Amygdala (tissue), 56 donors: ENCODE measurements around the gene SEMA4C.
"Not testable (repeated sequence)": the region's sequence is repeated elsewhere in the genome, so short reads cannot be mapped to it uniquely, and the experiment has no call there.

Source experiments
- DNase-seq, 56 donors: peaks; one replicate each; lab custom pipeline; 2025; lab: John Stamatoyannopoulos, UW

SEMA4C gene

GRCh38 chr2:96898641-96899412 lies 28.9 kb upstream of the SEMA4C start:
- no peak for DNase-seq

GRCh38 chr2:96898135-96898505 lies 28.2 kb upstream of the SEMA4C start:
- DNase-seq, result no peak

GRCh38 chr2:96897491-96898134 lies 27.7 kb upstream of the SEMA4C start:
- no peak for DNase-seq

- DNase-seq, result peak in 1 of 56 donors; percentile 71
Observed at GRCh38 chr2:96895746-96896651, 26.1 kb upstream of the SEMA4C start.

- peak in 15 of 56 donors; percentile 16 to 71 (median 43) for DNase-seq
Observed at GRCh38 chr2:96895032-96895745, 25.3 kb upstream of the SEMA4C start.

- DNase-seq, result no peak
Observed at GRCh38 chr2:96894151-96894531, 24.3 kb upstream of the SEMA4C start.

GRCh38 chr2:96893289-96894150 lies 23.6 kb upstream of the SEMA4C start:
- DNase-seq, result peak in 1 of 56 donors; percentile 20

GRCh38 chr2:96891591-96892333 lies 21.9 kb upstream of the SEMA4C start:
- DNase-seq, result peak in 6 of 56 donors; percentile 14 to 50 (median 37)

GRCh38 chr2:96890726-96891385 lies 21.0 kb upstream of the SEMA4C start:
- DNase-seq, result no peak

GRCh38 chr2:96890252-96890651 lies 20.4 kb upstream of the SEMA4C start:
- DNase-seq, result no peak

- not testable (repeated sequence) for DNase-seq
Observed at GRCh38 chr2:96889502-96889901, 19.6 kb upstream of the SEMA4C start.

- DNase-seq, result peak in 48 of 56 donors; percentile 26 to 85 (median 61)
Observed at GRCh38 chr2:96888072-96889011, 18.5 kb upstream of the SEMA4C start.

- peak in 19 of 56 donors; percentile 23 to 69 (median 42) for DNase-seq
Observed at GRCh38 chr2:96887493-96888012, 17.7 kb upstream of the SEMA4C start.

GRCh38 chr2:96885432-96886347 lies 15.8 kb upstream of the SEMA4C start:
- no peak for DNase-seq

- DNase-seq, result peak in 1 of 56 donors; percentile 12
Observed at GRCh38 chr2:96884299-96885094, 14.6 kb upstream of the SEMA4C start.
